Tibial artery (tissue), 4 donors: ENCODE results near the gene CEP192.

Experiments used
- DNase-seq, 2 donors: peaks; one replicate each; pipeline ENCODE4 v3.0.0-alpha.2; 2019
- H3K27ac ChIP-seq, 2 donors: fragments of 200-600 bp; sonication (generic) in 1 of 2; 1 replicate in 1 of 2; 2 replicates in 1 of 2; pipeline ENCODE4 v1.5.1; 2018 to 2019; ENCODE audit warnings: mild to moderate bottlenecking in 1 of 2
- H3K27me3 ChIP-seq, 2 donors: fragments of 200-600 bp; sonication (generic) in 1 of 2; one replicate each; pipeline versions ENCODE4 v1.5.1 to v1.6.0; 2016 to 2019
- H3K36me3 ChIP-seq, 3 donors: fragments of 200-600 bp; sonication (generic) in 2 of 3; one replicate each; pipeline ENCODE4 v1.5.1; 2016 to 2019; ENCODE audit warnings: mild to moderate bottlenecking in 2 of 3
- H3K4me1 ChIP-seq, 4 donors: fragments of 200-600 bp; sonication (generic) in 2 of 4; 1 replicate in 3 of 4; 2 replicates in 1 of 4; pipeline ENCODE4 v1.5.1; 2016 to 2019
- H3K4me3 ChIP-seq, 2 donors: fragments of 200-600 bp; sonication (generic) in 1 of 2; 1 replicate in 1 of 2; 2 replicates in 1 of 2; pipeline ENCODE4 v1.5.1; 2018 to 2019; ENCODE audit warnings: mild to moderate bottlenecking in 2 of 2
- H3K9me3 ChIP-seq, 3 donors: fragments of 200-600 bp; sonication (generic) in 1 of 3; one replicate each; pipeline ENCODE4 v1.5.1; 2016 to 2019
- CTCF ChIP-seq, 2 experiments: fragments of 200-600 bp in 1 of 2; fragments of 450-650 bp in 1 of 2; IDR thresholded peaks; one replicate each; pipeline ENCODE4 v1.5.1; 2017 to 2019; ENCODE audit warnings: antibody characterized with exemption in 2 of 2, mild to moderate bottlenecking in 1 of 2, moderate library complexity in 1 of 2
- intact Hi-C: fragments of 100-400 bp; cut with DNase I; formaldehyde crosslinking; loops from one replicate; pipeline ENCODE4 v1.15.0; 2023; ENCODE audit warnings: low total_unique reads

CEP192 gene

GRCh38 chr18:13161276-13161899, 170.2 kb downstream of the CEP192 start:
- TF ChIP-seq CTCF (IDR thresholded peaks at IDR 0.05), result no peak
- no peak for DNase-seq
- H3K9me3 ChIP-seq, result peaks cover 0 to 14% (median 13%) of the 10 kb centered on the region in 3 donors
- intact Hi-C loops, result no loop called here
- H3K36me3 ChIP-seq, result no peaks in the 10 kb centered on the region
- no peaks in the 10 kb centered on the region for H3K27me3 ChIP-seq
- H3K4me3 ChIP-seq, result no peak overlapping the region
- H3K4me1 ChIP-seq, result no peaks in the 10 kb centered on the region
- no peak overlapping the region for H3K27ac ChIP-seq

DNA sequence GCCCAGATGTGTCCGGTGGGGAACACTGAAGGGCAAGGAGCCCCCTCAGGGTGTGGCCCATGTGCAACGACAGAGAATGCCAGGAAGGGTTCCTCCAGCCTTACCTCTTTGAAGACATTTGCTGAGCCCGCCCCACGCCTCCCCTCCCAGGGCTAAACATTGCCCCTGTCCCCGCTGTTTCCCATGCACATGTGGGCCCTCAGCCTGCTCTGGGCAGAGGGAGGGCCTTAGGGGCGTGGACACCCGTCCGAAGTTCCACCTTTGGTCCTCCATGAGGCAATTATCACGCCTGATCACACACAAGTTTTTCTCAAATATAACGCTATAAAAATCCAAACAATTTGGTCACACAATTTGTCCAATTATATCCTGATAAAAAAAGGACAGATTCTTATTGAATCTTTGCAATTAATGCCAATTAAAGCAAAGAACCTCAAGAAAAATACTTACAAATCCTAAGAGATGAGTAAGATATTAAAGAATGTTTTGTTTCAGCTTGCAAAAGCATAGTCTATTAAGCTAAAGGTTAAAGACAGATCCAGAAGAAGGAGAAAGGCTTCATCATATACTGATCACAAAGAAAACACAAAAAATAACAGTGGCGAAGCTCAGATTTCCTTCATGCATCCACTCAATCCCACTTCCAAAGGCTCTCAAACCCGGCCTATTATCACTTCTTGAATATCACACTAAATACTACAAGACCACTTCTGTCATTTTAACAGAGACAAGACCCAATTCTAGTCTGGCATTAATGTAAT, 172.2 kb downstream of the CEP192 start:
- no peak for TF ChIP-seq CTCF (IDR thresholded peaks at IDR 0.05)

DNA sequence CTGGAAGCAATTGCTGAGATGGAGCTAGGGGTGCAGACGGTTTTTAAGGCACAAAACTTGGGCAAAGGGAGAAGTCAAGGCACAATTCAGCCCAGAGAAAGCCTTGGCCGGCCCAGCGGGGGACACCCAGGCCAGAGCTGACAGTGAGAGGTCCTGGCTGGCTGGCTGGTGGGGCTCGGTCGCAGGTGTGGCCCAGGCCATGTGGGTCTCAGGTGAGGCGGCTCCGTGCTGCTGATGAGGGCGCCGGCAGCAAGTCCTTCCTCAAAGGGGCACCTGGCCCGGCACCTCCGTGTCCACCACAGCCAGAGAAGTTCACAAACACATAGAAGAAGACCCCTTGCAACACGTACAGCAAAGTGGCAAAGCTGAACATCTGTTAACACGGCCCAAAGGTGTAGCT, 173.2 kb downstream of the CEP192 start:
- no peak overlapping the region for H3K27ac ChIP-seq
- no peak for TF ChIP-seq CTCF (IDR thresholded peaks at IDR 0.05)
- H3K36me3 ChIP-seq, result no peaks in the 10 kb centered on the region
- no peak for DNase-seq
- no peaks in the 10 kb centered on the region for H3K27me3 ChIP-seq
- H3K9me3 ChIP-seq, result no peaks in the 10 kb centered on the region
- no peak overlapping the region for H3K4me3 ChIP-seq
- H3K4me1 ChIP-seq, result no peaks in the 10 kb centered on the region
- intact Hi-C loops, result no loop called here

More for the DNA sequence above, 172.2 kb downstream of the CEP192 start:
- no peaks in the 10 kb centered on the region for H3K36me3 ChIP-seq
- no peak overlapping the region for H3K27ac ChIP-seq
- H3K4me3 ChIP-seq, result no peak overlapping the region
- H3K4me1 ChIP-seq, result no peaks in the 10 kb centered on the region
- DNase-seq, result no peak
- intact Hi-C loops, result no loop called here
- H3K27me3 ChIP-seq, result no peaks in the 10 kb centered on the region
- peaks cover 0 to 2% (median 0%) of the 10 kb centered on the region in 3 donors for H3K9me3 ChIP-seq

- DNase-seq, result no peak
- no peak for TF ChIP-seq CTCF (IDR thresholded peaks at IDR 0.05)
- Histone ChIP-seq H3K27ac (no peak overlapping the region), H3K4me3 (no peak overlapping the region), H3K9me3 (no peaks in the 10 kb centered on the region), H3K27me3 (no peaks in the 10 kb centered on the region), H3K4me1 (no peaks in the 10 kb centered on the region), H3K36me3 (no peaks in the 10 kb centered on the region)
- intact Hi-C loops, result no loop called here
These were observed 174.7 kb downstream of the CEP192 start for GRCh38 chr18:13165636-13166423.

DNA sequence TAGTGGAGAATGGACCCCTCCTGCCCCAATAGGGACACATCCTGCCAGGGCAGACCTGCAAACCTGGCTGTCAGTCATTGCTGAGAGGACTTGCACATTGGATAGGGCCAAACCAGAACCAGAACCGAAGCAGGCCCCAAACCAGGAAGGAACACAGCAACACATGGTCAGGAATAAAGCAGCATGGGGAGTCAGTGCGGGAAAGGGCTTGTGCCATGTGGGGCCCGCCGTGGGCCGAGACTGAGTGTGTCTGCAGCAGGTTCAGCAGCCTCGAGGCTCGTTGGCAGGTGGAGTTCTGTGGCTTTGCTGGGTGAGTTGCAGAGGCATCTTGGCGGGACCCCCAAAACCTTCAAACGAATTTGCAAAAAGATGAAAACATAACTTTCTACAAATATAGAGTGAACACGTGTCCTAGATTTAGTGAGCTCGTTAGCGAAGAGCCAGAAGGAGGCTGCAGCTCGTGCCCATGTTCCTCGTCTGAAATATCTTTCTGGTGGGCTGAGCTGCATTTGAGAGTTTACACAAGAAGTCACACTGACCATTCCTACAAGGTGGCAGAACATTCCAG, 182.5 kb downstream of the CEP192 start:
- no peaks in the 10 kb centered on the region for H3K36me3 ChIP-seq
- no peaks in the 10 kb centered on the region for H3K27me3 ChIP-seq
- peaks cover 0 to 11% (median 0%) of the 10 kb centered on the region in 4 donors for H3K4me1 ChIP-seq
- no peaks in the 10 kb centered on the region for H3K9me3 ChIP-seq
- no peak overlapping the region for H3K27ac ChIP-seq
- DNase-seq, result no peak
- no peak overlapping the region for H3K4me3 ChIP-seq
- intact Hi-C loops, result no loop called here
- TF ChIP-seq CTCF (IDR thresholded peaks at IDR 0.05), result no peak
